ENCODE data around the gene RASGRF1. TPM values are rescaled to one million over a fixed set of nuclear protein-coding genes. Genes with fewer than 3 reads are reported as not detected.

Gene RASGRF1
- total and polyA plus RNA-seq, 9 of the 15 experiments (the other 6 are each of a cell fraction or from before 2014, with no cell fraction given): 0.03 to 0.58 (median 0.06) TPM; not detected in 1

GRCh38 chr15:79089331-79089889 lies 1.2 kb downstream of the RASGRF1 start:
- BruUV-seq (replicated peaks): no TSS peak
- DNase-seq (ENCODE audit: extremely low read depth in 1 of 4, low spot score in 3 of 4) (no peak), ATAC-seq (no peak), FAIRE-seq (no peak)
- ChIA-PET CTCF (ENCODE audit: low intra/inter-chr PET ratio) (no interaction called here), POLR2A (interaction anchor here (0.5 to 0.7 kb wide), 3 partner anchors 10 to 176 kb away, joined by 3 to 4 read pairs (median 4); no protein-coding TSS in a partner anchor)
- Histone ChIP-seq H3K4me1 (replicated peaks in 1 of 2; ENCODE audit: control insufficient read depth in 2 of 2, insufficient read depth in 2 of 2, low read length in 2 of 2) (peaks cover 0 to 17% of the 10 kb centered on the region in 2 experiments; a peak in 1 of 5 replicates), H3K9ac (ENCODE audit: insufficient read depth in 1 of 2, low read depth in 2 of 2, low read length in 2 of 2) (no peak overlapping the region), H3K9me1 (ENCODE audit: control insufficient read depth, insufficient read depth, low read length) (no peaks in the 10 kb centered on the region), H3K27ac (ENCODE audit: extremely low read depth, low read depth, low read length) (no peak overlapping the region), H3K9me3 (replicated peaks; ENCODE audit: control insufficient read depth, insufficient read depth, low read depth, low read length) (no peaks in the 10 kb centered on the region), H3K79me2 (ENCODE audit: control insufficient read depth, insufficient read depth, low read length) (no peaks in the 10 kb centered on the region), H2AFZ (ENCODE audit: low read depth, low read length) (no peak overlapping the region), H3K36me3 (ENCODE audit: control insufficient read depth, insufficient read depth, low read length) (no peaks in the 10 kb centered on the region), H3K4me3 (no peak overlapping the region), H3K4me2 (ENCODE audit: insufficient read depth, low read length) (no peak overlapping the region), H4K20me1 (replicated peaks; ENCODE audit: control insufficient read depth, insufficient read depth, low read length) (no peaks in the 10 kb centered on the region; the same call in 1 of the 2 replicates), H3K27me3 (ENCODE audit: control insufficient read depth in 2 of 2, insufficient read depth in 2 of 2, low read length in 2 of 2) (peaks cover 5 to 61% of the 10 kb centered on the region in 2 experiments; a peak in 4 of 5 replicates)
- WGBS (ENCODE audit: insufficient coverage, low coverage, missing lambda C conversion rate): 16% methylated on average over 37 of the region's 47 CpGs
- TF ChIP-seq SREBF2 (CRISPR knock-in tag; IDR thresholded peaks at IDR 0.05): no peak
- no peak for TF ChIP-seq HNRNPH1 (optimal IDR thresholded peaks at IDR 0.05; ENCODE audit: low read depth, low read length)
- no peak for TF ChIP-seq ZNF23 (CRISPR knock-in tag; IDR thresholded peaks at IDR 0.05)
- TF ChIP-seq ZNF444 (CRISPR knock-in tag; IDR thresholded peaks at IDR 0.05): no peak
- TF ChIP-seq EWSR1 (IDR thresholded peaks at IDR 0.05; ENCODE audit: borderline replicate concordance, low read depth, partially characterized antibody): no peak
- no peak for TF ChIP-seq ZBED1 (IDR thresholded peaks at IDR 0.05)
- no peak for TF ChIP-seq TFAP4 (CRISPR knock-in tag; IDR thresholded peaks at IDR 0.05; ENCODE audit: borderline replicate concordance)
- TF ChIP-seq DLX4 (CRISPR knock-in tag; IDR thresholded peaks at IDR 0.05): no peak
- no peak for TF ChIP-seq NFATC3 (IDR thresholded peaks at IDR 0.05)
- no peak for TF ChIP-seq MAFG (tag; conservative IDR thresholded peaks at IDR 0.05)
- no peak for TF ChIP-seq STAT5A (IDR thresholded peaks at IDR 0.05; ENCODE audit: borderline replicate concordance, low read length)
- TF ChIP-seq BRD4 (IDR thresholded peaks at IDR 0.05): no peak
- TF ChIP-seq RBBP5 (IDR thresholded peaks at IDR 0.05; ENCODE audit: borderline replicate concordance, insufficient read depth, low read length, poor library complexity, severe bottlenecking): no peak
- TF ChIP-seq MAX (CRISPR knock-in tag; IDR thresholded peaks at IDR 0.05): no peak
- no peak for TF ChIP-seq GTF2F1 (IDR thresholded peaks at IDR 0.05; ENCODE audit: low read depth, low read length)
- TF ChIP-seq ZC3H8 (IDR thresholded peaks at IDR 0.05): no peak
- no peak for TF ChIP-seq SIX5 (IDR thresholded peaks at IDR 0.05; ENCODE audit: borderline replicate concordance in 1 of 2, insufficient read depth in 1 of 2, low read depth in 1 of 2, low read length in 2 of 2)
- TF ChIP-seq ZNF140 (CRISPR knock-in tag; IDR thresholded peaks at IDR 0.05): no peak
- TF ChIP-seq MBD1 (CRISPR knock-in tag; IDR thresholded peaks at IDR 0.05): no peak
- TF ChIP-seq SAP30 (IDR thresholded peaks at IDR 0.05; ENCODE audit: borderline replicate concordance, insufficient read depth, low read depth, low read length, poor library complexity, severe bottlenecking): no peak
- intact Hi-C loops (cut with micrococcal nuclease) (no loop called here), in situ Hi-C loops (cut with MboI) (no loop called here)
